Stimulated activated CD8-positive, alpha-beta memory T cell treated with anti-CD3 and anti-CD28 coated beads, Interleukin-2, amount 100 ng/mL, for 48 hours (primary cell): Measurements from ENCODE around the gene ATE1.
"Not testable (repeated sequence)": the region's sequence is repeated elsewhere in the genome, so short reads cannot be mapped to it uniquely, and the experiment has no call there.

Experiments used
- DNase-seq, 2 donors: peaks; one replicate each; pipeline ENCODE4 v3.0.0-alpha.2; 2020; ENCODE audit warnings: low read depth in 2 of 2

The ATE1 gene

DNA sequence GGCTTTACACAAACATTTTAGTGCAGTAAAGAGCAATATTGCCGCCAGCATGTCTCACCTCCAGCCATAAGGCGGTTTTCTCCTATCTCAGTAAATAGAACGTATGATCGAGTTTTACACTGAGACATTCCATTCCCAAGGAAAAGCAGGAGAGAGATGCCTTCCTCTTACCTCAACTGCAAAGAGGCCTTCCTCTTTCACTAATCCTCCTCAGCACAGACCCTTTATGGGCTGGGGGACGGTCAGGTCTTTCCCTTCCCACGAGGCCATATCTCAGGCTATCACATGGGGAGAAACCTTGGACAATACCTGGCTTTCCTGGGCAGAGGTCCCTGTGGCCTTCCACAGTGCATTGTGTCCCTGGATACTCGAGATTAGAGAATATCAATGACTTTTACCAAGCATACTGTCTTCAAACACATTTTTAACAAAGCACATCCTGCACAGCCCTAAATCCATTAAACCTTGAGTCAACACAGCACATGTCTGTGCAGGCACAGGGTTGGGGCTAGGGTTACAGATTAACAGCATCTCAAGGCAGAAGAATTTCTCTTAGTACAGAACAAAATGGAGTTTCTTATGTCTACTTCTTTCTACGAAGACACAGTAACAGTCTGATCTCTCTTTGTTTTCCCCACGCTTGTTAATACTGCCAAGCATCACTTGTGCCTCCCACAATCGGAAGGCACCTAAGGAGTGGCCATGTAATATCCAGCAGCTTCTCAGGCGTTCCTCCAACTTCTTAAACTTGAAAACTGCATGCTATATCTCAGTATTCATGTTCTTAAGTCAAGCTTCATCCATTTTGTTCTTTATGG is 2.6 kb upstream of the ATE1 start:
- DNase-seq, result not testable (repeated sequence)

DNA sequence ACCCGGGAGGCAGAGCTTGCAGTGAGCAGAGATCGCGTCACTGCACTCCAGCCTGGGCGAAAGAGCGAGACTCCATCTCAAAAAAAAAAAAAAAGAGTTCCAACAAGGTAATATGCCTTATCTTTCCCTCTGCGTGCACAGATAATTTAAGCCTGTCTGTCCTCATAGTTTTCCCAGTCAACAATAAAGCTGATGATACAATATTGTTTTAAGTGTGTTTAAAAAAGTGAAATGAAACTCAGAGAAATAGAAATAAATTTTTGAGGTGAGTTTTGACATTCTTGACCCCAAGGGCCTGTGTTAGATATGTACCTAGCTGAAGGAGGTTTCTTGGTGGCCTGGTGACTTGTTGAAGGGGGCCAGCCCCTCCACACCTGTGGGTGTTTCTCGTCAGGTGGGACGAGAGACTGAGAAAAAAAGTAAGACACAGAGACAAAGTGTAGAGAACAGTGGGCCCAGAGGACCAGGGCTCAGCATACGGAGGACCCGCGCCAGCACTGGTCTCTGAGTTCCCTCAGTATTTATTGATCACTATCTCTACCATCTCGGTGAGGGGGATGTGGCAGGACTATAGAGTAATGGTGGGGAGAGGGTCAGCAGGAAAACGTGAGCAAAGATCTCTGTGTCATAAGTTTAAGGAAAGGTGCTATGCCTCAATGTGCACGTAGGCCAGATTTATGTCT is 1.9 kb upstream of the ATE1 start:
- not testable (repeated sequence) for DNase-seq

DNA sequence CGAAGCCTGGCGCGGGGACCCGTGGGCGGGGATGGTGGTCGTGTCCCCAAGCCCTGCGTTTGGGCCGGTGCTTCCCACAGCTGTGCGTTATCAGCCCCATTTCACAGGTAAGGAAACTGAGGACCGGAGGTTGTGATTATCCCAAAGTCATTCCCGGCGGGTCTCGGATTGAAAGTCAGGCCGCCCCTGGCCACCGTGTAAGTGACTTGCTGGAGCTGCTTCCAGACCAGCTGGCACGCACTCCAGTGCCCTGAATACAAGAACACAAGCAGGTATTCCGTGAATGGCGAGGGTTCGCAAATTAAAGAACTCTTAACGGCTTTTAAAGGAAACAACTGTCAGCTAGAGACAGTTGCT is 675 bp upstream of the ATE1 start:
- no peak for DNase-seq

DNA sequence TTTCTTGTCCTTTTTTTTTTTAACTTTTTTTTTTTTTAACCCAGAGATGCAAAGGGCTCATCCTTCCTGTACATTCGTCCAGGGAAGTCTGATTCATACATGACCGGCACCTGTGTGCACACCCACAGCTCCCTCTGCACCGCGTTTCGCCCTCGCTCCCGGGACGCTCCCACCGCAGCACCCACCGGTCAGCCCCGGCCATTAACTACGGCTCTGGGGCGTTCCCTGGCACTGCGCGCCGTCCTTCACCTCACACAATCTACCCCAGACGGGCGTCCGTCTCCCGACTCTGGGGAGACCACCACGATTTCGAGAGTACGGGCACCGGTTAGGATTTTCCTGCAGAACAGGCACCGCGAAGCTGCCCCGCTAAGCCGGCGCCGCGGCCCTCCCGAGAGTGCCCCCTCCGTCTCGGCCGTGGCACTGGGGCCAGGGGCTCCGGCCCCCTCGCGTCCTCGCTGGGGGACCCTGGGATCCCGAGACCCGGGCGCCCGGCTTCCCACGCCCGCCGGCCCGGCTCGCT is 452 bp downstream of the ATE1 start:
- peak; percentile 18 to 28 for DNase-seq

DNA sequence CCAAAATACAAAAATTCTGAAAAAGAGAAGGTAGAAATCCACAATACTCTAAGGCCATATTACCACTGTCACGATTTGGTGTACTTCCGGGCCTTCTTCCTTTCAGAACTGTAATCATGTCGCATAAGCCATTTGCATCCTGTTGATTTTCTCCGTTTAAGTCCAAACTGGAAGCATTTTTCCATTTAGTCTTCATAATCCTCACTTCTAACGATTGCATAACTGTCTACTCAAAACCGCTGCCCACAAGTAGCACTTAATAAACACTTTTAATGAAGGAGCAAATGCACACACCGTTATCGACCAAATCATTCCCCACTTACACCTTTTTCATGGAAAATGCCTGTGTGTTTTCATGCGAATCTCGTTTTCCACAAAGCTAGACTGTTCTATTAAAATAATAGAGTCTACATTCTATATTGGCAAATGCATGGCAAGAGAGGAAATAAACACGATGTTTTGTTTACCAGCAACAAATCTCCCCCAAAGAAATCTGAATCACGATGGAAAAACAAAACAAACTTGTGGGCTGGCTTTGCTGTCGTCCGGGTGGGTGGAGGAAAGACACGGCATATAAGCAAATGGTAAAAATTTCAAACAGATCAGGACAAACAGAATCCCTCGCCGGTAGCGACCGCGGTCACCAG is 1.0 kb downstream of the ATE1 start:
- no peak for DNase-seq

DNA sequence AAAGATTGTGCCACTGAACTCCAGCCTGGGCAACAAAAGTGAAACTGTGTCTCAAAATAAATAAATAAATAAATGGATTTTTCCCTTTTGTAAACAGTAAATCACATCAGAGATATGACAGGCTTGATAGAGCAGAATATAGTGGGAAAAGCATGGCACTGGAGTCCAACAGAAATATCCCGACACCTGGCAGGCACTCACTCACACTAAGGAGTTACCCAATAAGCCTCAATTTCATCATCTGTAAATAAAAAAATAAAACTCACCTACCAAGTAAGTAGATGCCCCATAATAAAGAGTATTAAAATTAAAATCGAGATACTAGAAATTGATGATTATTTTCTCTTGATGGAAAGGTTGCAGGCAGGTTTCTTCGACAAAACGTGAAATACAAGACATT is 1.7 kb downstream of the ATE1 start:
- DNase-seq, result no peak

DNA sequence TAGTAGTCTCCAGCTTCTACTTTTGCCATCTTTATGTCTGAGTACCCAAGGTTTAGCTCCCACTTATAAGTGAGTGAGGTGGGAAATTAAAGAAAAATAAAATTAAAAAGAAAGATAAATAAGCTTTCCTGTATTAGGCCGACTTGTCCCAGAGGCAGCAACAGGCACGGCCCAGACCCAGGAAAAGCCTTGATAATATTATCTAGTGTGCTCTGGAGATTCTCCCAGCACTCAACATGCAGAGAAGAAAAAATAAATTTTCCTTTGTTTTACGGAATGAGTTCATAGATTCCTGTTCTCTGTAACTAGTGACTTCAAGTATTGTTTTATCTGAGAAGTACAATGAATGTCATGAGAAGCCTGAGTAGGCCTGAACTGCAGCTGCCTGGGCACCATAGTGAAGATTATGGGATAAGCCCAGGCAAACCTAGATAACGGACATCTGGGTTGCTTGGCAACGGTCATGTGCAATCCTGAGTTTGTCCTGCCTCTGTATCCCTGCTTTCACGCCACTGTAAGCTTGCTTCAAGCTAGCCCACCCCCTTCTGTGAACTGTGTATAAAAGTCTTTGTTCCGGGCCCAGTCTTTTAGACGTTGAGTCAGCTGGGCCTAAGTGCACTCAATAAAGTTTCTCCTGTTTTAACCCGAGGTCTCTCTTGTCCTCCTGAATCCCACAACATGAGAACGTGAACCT is 6.4 kb downstream of the ATE1 start:
- DNase-seq, result no peak

DNA sequence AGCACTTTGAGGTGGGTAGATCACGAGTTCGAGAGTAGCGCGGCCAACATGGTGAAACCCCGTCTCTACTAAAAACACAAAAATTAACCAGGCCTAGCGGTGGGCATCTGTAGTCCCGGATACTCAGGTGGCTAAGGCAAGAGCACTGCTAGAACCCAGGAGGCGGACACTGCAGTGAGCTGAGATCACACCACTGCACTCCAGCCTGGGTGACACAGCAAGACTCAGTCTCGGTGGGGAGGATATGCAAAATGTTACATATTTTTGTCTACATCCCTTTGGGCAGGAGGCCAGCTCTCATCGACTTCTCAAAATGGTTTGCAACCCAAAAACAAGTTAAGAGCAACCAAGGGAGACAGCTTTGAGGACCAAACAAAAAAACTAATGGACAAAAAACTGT is 8.2 kb downstream of the ATE1 start:
- DNase-seq, result no peak

DNA sequence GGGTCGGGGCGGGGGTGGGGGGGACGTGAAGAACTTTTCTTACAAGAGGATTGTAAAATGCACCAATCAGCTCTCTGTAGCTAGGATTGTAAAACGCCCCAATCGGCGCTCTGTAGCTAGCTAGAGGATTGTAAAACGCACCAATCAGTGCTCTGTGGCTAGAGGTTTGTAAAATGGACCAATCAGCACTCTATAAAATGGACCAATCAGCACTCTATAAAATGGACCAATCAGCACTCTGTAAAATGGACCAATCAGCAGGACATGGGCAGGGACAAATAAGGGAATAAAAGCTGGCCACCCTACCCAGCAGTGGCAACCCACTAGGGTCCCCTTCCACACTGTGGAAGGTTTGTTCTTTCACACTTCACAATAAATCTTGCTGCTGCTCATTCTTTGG is 9.0 kb downstream of the ATE1 start:
- not testable (repeated sequence) for DNase-seq

DNA sequence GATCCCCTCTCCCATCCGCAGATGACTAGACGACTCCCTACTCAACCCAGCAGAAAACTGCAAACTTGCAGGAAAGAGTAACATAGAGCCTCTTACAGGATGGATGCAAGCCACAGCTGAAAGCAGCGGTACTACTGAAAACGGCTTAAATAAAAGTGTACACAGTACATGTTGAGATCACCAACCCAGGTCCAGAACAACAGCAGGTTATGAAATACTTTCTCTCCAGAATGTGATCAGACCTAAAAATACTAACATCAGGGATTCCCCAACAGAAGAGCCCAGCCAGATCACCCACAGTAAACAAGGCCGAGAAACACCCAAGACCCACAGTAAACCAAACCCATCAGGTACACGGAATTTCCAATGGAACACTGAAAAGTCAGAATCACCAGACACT is 13.2 kb downstream of the ATE1 start:
- no peak for DNase-seq

DNA sequence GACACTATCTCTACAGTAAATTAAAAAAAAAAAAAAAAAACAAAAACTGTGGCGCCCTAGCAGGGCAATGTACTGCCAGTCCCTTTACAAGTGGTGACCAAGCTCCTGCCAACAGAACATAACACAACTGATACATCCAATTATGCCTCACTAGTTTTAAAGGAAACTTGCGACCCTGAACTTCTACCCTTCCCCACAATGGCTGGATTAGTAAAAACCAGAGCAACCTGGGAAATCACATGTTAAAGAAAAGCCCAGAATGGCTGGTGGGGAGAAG is 16.5 kb downstream of the ATE1 start:
- no peak for DNase-seq

DNA sequence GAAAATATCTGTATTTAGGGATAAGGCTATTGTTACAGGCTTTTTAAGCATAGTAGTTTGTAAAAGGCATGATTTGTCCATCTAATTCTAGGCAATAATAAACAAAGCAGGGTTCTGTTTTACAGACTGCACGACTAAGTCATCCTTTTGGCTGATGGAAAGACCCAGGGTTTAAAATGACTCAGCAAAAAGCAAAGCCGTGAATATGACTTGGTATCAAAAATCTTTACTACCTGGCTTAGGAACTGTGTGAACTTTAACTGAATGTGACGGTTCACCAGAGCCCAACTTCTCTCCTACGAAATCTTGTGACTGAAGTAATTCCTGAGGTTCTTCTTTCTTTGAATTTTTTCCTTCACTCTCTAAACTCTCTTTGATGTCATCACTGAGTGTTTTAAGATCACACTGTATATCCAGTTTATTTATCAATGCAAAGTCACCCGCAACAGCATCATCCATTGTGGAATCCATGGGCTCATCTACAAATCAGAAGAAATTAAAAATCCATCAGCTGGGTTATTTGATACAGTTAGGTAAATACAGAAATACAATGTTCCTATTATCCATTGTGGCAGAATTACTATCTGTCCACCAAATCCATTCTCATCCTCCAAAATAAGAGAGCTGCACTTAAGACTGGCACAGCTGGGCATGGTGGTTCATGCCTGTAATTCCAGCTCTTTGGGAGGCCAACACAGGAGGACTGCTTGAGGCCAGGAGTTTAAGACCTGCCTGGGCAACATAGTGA is 17.0 kb downstream of the ATE1 start:
- no peak for DNase-seq

DNA sequence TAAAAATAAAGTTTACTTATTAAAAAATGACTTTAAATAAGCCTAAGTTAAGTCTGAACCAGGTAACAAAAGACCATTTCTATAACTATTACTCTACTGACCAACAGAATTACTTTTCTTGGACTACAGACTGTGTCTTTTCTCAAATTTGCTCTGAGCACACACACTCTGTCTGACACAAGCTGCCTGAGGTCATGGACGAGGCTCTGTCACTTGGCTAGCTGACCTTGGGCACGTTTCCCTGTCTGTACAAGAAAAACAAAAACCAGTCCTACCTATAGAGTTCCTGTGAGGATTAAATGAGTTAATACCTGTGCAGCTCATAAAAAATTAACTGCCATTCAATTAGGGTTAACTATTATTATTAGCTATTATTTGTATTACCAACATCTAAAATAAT is 22.9 kb downstream of the ATE1 start:
- DNase-seq, result no peak

DNA sequence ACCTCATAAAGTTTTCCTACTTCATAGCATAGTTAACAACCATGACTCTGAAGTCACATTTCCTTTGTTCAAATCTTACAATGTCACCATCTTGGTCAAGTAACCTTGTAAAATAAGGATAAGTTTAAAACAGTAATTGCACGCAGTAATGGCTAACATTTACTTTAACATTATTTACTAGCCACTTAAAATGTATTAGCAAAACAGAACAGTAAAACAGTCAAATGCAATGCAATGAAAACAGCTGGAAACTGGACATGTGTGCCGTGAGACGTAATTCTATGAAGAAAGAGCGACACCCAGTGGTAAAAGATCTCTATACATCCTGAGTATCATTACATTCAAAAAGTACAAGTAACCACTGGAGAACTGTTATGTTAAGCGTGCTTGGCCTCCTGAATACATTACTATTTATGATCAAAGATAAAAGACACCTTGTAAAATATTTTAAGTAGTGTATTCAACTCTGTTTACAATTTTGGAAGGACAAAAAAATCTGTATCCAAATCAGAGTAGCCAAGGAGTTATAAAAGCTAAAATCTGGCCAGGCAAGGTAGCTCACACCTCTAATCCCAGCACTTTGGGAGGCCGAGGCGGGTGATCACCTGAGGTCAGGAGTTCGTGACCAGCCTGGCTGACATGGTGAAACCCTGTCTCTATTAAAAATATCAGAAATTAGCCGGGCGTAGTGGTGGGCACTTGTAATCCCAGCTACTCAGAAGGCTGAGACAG is 27.2 kb downstream of the ATE1 start:
- no peak for DNase-seq

DNA sequence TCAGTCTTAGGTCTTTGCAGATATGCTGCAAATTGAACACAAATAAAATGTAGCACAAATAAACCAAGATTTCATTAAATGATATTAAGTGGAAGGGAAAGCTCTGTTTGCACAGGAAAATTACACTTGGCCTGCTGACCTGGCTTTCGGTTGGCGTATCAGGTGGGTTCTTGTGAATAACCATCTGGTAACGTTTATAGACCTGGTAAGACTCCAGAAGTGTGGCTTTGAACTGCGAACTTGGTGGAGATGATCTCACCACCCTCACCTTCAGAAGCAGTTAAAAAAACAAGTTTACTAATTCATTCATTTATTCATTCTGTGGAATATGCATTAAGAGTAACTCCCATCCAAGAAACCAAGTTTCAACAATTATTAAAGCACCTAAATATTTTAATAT is 28.1 kb downstream of the ATE1 start:
- DNase-seq, result no peak

DNA sequence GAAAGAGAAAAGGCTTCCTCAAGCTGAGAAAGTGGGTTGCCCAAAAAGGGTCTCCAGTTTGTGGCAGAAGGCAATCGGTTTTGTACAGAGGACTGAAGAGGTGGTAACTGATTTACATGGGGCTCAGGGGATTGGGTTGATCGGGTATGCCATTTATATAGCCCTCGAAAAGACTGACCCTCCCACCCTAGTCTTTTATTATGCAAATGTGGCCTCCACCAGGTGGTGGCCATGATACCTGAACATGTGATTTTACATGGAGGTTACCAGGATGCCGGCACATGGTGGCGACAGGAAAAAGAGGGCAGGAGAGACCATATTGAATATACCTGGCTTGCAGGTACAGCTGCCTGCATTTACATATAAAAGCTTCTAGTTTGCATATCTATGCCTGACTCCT is 36.7 kb downstream of the ATE1 start:
- no peak for DNase-seq

DNA sequence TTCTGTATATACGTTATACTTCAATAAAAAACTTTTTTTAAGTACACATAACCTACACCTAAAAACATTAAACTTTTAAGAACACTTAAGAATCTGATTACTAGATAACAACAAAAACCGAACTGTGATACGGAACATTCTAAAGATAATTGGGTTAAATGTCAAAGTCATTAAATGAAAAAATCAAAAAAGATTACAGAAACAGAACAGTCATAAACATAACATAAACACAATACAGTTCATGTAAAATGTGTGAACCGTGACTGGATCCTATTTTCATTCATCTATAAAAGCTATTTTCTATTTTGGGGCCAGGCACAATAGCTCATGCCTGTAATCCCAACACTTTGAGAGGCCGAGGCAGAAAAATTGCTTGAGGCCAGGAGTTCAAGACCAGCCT is 38.6 kb downstream of the ATE1 start:
- DNase-seq, result no peak

DNA sequence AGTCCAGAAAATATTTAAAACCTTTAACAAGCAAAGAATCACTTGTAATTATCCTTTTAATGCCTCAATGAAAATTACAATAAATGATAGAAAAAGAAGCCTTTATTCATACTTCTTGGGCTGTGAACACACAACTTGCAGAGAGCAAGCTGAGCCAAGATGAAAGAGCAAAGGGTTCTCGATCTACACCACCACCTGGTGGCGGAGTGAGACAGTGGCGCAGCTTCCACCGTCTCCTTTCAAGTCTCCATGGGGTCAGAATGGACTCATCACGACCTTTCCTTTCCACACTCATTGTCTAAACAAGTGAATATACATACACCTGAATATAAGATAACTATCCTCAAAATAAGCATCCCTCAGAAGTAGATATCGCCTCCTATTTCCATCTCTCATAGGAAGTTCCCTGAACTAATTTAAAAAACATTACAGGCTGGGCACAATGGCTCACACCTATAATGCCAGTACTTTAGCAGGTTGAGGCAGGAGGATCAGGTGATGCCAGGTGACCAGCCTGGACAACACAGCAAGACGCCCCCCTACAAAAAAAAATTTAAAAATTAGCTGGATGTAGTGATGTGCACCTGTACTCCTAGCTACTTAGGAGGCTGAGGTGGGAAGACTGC is 40.7 kb downstream of the ATE1 start:
- peak; percentile 16 to 33 for DNase-seq

DNA sequence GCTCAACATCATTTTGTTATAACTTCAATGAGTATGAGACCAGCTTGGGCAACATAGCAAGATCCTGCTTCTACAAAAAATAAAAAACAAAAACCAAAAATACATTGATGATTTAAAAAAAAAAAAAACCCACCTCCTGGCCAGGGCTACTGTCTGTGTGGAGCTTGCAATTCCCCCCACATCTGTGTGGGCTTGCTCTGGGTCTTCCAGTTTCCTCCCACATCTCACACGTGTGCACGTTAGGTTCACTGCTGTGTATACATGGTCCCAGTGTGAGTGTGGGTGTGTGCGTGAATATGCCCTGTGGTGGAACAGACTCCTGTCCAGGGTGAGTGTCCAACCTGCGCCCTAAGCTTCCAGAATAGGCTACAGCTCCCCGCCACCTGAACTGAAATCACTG is 41.6 kb downstream of the ATE1 start:
- no peak for DNase-seq

DNA sequence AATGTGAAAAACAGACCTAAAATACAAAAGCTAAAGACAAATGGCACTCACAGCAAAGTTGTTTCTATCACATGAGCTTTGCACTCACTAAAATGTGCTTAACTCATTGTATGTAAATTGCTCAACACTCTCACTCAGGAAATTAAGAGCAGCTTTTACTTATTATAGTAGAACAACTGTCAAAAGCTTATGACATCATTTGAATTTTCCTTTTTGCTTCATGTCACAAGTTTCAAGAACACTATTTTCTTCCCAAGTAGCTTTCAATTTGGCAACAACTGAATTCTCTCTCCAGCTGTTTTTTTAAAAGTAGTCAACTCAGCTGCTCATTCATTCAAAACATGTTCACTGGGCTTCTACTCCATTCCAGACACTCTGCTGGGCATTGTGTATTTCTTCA is 46.9 kb downstream of the ATE1 start:
- DNase-seq, result no peak

DNA sequence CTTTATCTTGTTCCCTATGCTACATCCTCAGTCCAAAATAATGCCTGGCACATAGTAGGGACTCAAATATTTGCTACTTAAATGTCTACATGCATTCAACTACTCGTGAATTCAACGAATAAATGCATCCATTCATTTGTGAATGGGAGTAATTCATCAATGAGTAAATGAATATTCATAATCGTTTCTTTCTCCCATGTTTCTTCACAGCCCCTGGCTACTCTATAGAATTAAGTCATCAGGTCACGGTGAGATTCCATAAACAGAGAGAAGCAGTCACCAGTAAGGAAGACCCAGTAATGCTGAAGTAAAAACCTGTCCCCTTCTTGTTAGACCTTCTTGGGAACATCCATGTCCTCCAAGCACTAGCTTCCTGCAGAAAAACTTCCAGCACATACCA is 48.4 kb downstream of the ATE1 start:
- DNase-seq, result no peak
